ENCODE measurements around the gene ACTMAP.

The ACTMAP gene

GRCh38 chr19:40692212-40692551, 58.1 kb downstream of the ACTMAP start:
- no peak for DNase-seq

GRCh38 chr19:40691421-40692211, 58.7 kb downstream of the ACTMAP start:
- peak; percentile 26 for DNase-seq
